GM21526 (cell line): ENCODE data around the gene SHC3.

Experiments
- ATAC-seq: cut with Tn5 transposase; IDR thresholded peaks from one replicate; pipeline ENCODE4 v1.9.1; 2021; ENCODE audit warnings: moderate library complexity; ENCODE audit not compliant: unreplicated experiment, low FRiP score

SHC3 gene

GRCh38 chr9:88971131-88971960 is 207.3 kb downstream of the SHC3 start:
- no peak for ATAC-seq

- no peak for ATAC-seq
Observed at GRCh38 chr9:88969646-88970373, 208.8 kb downstream of the SHC3 start.

- no peak for ATAC-seq
Observed at GRCh38 chr9:88968799-88969198, 209.8 kb downstream of the SHC3 start.

DNA sequence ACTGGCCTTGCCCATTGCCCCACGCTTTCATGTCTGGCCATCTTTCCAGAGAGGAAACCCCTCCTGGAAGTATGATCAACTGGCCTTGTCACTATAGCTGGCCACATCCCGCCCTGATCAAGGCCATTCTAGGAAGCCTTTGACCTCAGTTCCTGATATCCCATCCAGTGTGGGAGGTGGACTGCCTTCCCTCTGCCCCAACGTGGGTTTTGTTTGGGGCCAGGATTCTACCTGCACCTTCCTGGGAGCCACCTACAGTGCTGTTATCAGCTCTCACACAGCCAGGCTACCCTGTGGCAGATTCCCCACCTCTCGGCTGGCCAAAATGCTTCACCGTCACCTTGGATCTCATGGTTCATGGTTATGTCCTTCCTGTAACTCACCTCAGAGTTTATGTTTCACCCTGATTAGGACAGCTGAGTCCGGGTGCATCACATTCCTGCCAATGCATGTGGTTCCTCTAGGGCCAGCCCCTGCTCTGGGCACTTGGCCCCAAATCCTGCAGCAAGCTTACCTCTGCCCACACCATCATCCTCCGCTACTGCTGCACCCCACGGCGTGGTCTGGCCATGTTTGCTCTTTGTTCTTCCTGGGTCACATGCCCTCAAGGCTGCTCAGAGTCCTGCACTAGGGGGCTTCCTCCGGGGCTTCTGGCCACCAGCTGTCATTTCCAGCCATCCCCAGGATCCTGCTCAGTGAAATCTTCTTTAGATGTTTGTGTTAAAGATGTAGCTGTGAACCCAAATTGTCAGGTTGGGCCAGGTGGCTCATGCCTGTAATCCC is 211.5 kb downstream of the SHC3 start:
- ATAC-seq = no peak

- no peak for ATAC-seq
Observed at GRCh38 chr9:88965473-88965872, 213.1 kb downstream of the SHC3 start.

- ATAC-seq = no peak
Observed at GRCh38 chr9:88960632-88961031, 218.0 kb downstream of the SHC3 start.

- no peak for ATAC-seq
Observed at GRCh38 chr9:88959727-88960469, 218.7 kb downstream of the SHC3 start.

DNA sequence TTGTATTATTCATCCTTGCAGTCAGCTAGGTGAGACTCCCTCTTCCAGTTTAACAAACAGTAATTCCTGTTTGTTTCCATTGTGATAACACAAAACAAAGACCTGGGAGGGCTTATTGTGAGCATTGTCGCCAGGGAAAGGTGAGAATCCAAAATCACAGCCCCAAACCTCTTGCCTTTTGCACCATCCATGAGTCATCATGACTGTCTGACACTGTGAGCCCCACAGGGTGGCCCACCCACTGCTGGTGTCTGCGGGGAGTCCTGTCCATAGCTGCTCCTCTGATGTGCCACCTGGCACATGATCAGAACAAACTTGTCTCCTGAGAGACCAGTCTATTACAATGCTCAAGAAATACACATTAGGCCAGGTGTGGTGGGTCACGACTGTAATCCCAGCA is 221.1 kb downstream of the SHC3 start:
- ATAC-seq = no peak
